Activated naive CD4-positive, alpha-beta T cell treated with anti-CD3 and anti-CD28 coated beads, Interleukin-2, amount 10 ng/mL, durations not matched to agents 7 days and 5 days (primary cell): ENCODE measurements around the gene DYSF.

Experiments used
- CTCF ChIA-PET: fragments of 350-600 bp; sonication (Branson Sonifier 250); formaldehyde crosslinking; loops from one replicate; lab custom pipeline; 2021; ENCODE audit warnings: antibody characterized with exemption; lab: Charles Lee
- DNase-seq: peaks from one replicate; pipeline ENCODE4 v3.0.0-alpha.2; 2020
- H3K27ac Mint-ChIP-seq: one replicate; pipeline ENCODE4 v1.8.0; 2021; ENCODE audit warnings: mild to moderate bottlenecking, moderate library complexity, mixed read lengths
- H3K27me3 Mint-ChIP-seq: one replicate; pipeline ENCODE4 v1.8.0; 2021; ENCODE audit warnings: mild to moderate bottlenecking, mixed read lengths
- H3K36me3 Mint-ChIP-seq: one replicate; pipeline ENCODE4 v1.8.0; 2021; ENCODE audit warnings: mixed read lengths
- H3K4me1 Mint-ChIP-seq: one replicate; pipeline ENCODE4 v1.8.0; 2021; ENCODE audit warnings: mixed read lengths
- H3K4me3 Mint-ChIP-seq: one replicate; pipeline ENCODE4 v1.8.0; 2021; ENCODE audit warnings: mild to moderate bottlenecking, moderate library complexity, mixed read lengths
- H3K9me3 Mint-ChIP-seq: one replicate; pipeline ENCODE4 v1.8.0; 2021; ENCODE audit warnings: mixed read lengths

Gene DYSF

DNA sequence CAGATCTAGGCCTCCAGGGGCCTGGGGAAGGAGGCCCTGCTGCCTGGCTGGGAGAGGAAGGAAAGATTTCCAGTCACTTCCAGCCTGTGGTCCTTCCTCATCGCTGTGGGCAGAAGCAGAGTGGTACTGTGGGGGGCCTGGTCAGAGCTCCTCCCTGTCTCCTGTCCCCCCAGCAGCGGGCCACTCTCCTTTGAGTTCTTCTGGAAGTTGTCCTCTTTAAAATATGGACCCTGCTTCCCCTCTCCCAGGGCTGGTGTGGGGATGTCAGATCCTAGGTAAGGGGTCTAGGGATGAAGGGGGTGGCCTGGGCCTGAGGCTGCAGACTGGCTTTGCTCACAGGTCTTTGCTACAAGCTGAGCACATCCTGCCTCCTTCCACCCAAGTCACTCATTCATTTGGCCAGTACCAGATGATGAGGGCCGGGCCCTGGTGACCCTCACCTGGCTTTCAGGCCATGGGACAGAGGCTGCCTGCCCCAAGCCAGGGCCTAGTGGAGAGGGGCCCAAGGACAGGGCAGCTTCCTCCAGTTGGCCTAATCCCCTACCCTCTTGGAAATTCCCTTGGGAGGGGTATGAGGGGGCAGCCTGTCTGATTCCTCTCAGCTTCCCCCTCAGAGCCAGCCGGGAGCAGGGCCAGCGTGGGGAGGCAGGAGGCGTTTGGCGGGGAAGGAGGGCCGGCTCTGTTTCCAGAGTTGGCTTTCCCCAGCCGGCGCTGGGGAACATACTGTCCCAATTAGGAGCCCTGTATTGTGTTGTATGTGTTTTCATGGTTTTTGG, 231.9 kb downstream of the DYSF start:
- Mint-ChIP-seq H3K36me3 (no peaks in the 10 kb centered on the region), H3K9me3 (no peaks in the 10 kb centered on the region), H3K27me3 (peaks cover 5% of the 10 kb centered on the region), H3K4me1 (no peaks in the 10 kb centered on the region), H3K27ac (no peak overlapping the region), H3K4me3 (no peak overlapping the region)
- no peak for DNase-seq
- CTCF ChIA-PET, result no interaction called here

GRCh38 chr2:71685941-71686611, 232.7 kb downstream of the DYSF start:
- H3K36me3 Mint-ChIP-seq, result no peaks in the 10 kb centered on the region
- peaks cover 8% of the 10 kb centered on the region for H3K27me3 Mint-ChIP-seq
- no peak overlapping the region for H3K27ac Mint-ChIP-seq
- no peak overlapping the region for H3K4me3 Mint-ChIP-seq
- CTCF ChIA-PET, result no interaction called here
- H3K9me3 Mint-ChIP-seq, result no peaks in the 10 kb centered on the region
- no peak for DNase-seq
- H3K4me1 Mint-ChIP-seq, result no peaks in the 10 kb centered on the region

DNA sequence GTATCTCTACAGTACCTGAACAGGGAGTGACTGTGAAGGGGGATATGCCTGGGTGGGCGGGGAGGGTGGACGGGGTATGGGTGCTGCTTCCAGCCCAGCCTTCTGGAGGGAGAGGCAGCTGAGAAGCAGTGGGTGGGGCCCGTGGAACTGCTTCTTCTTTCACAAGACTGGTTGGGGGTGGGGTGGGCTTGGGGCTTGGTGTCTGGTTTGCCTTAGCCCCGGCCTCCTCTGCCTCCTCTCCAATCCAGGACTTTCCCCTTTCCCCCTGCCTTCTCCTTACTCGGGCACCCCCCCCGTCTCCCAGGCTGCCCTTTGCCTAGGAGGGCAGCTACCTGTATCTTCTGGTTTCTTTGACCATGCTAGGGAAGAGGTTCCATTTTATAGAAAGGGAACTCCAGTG, 233.4 kb downstream of the DYSF start:
- DNase-seq, result no peak
- Mint-ChIP-seq H3K27me3 (peaks cover 9% of the 10 kb centered on the region), H3K9me3 (no peaks in the 10 kb centered on the region), H3K4me1 (no peaks in the 10 kb centered on the region), H3K4me3 (no peak overlapping the region), H3K27ac (no peak overlapping the region), H3K36me3 (no peaks in the 10 kb centered on the region)
- CTCF ChIA-PET, result no interaction called here

GRCh38 chr2:71687412-71687811, 234.1 kb downstream of the DYSF start:
- Mint-ChIP-seq H3K27me3 (peaks cover 15% of the 10 kb centered on the region), H3K4me3 (no peak overlapping the region), H3K4me1 (no peaks in the 10 kb centered on the region), H3K27ac (no peak overlapping the region), H3K9me3 (no peaks in the 10 kb centered on the region), H3K36me3 (no peaks in the 10 kb centered on the region)
- DNase-seq, result no peak
- CTCF ChIA-PET, result no interaction called here

- Mint-ChIP-seq H3K27ac (no peak overlapping the region), H3K4me1 (no peaks in the 10 kb centered on the region), H3K9me3 (no peaks in the 10 kb centered on the region), H3K4me3 (no peak overlapping the region), H3K36me3 (no peaks in the 10 kb centered on the region), H3K27me3 (peaks cover 18% of the 10 kb centered on the region)
- no peak for DNase-seq
- CTCF ChIA-PET, result no interaction called here
These were observed 235.2 kb downstream of the DYSF start for GRCh38 chr2:71688530-71688929.

GRCh38 chr2:71689393-71689792, 236.0 kb downstream of the DYSF start:
- Mint-ChIP-seq H3K27me3 (peaks cover 18% of the 10 kb centered on the region), H3K36me3 (no peaks in the 10 kb centered on the region), H3K4me1 (no peaks in the 10 kb centered on the region), H3K4me3 (no peak overlapping the region), H3K9me3 (no peaks in the 10 kb centered on the region), H3K27ac (no peak overlapping the region)
- DNase-seq, result no peak
- CTCF ChIA-PET, result no interaction called here

GRCh38 chr2:71689968-71690834, 236.8 kb downstream of the DYSF start:
- no peaks in the 10 kb centered on the region for H3K4me1 Mint-ChIP-seq
- H3K4me3 Mint-ChIP-seq, result no peak overlapping the region
- H3K27ac Mint-ChIP-seq, result no peak overlapping the region
- DNase-seq, result no peak
- H3K9me3 Mint-ChIP-seq, result no peaks in the 10 kb centered on the region
- CTCF ChIA-PET, result no interaction called here
- no peaks in the 10 kb centered on the region for H3K36me3 Mint-ChIP-seq
- peaks cover 18% of the 10 kb centered on the region for H3K27me3 Mint-ChIP-seq

GRCh38 chr2:71690876-71691475, 237.6 kb downstream of the DYSF start:
- CTCF ChIA-PET, result no interaction called here
- DNase-seq, result no peak
- Mint-ChIP-seq H3K36me3 (no peaks in the 10 kb centered on the region), H3K4me1 (no peaks in the 10 kb centered on the region), H3K9me3 (no peaks in the 10 kb centered on the region), H3K27me3 (peaks cover 18% of the 10 kb centered on the region), H3K27ac (no peak overlapping the region), H3K4me3 (no peak overlapping the region)

- Mint-ChIP-seq H3K36me3 (no peaks in the 10 kb centered on the region), H3K4me3 (no peak overlapping the region), H3K27ac (no peak overlapping the region), H3K27me3 (peaks cover 18% of the 10 kb centered on the region), H3K9me3 (no peaks in the 10 kb centered on the region), H3K4me1 (no peaks in the 10 kb centered on the region)
- CTCF ChIA-PET, result interaction anchor here (0.6 kb wide), 1 partner anchor 1234 kb away, joined by 3 read pairs; no protein-coding TSS in a partner anchor
- DNase-seq, result no peak
These were observed 238.5 kb downstream of the DYSF start for GRCh38 chr2:71691747-71692441.

DNA sequence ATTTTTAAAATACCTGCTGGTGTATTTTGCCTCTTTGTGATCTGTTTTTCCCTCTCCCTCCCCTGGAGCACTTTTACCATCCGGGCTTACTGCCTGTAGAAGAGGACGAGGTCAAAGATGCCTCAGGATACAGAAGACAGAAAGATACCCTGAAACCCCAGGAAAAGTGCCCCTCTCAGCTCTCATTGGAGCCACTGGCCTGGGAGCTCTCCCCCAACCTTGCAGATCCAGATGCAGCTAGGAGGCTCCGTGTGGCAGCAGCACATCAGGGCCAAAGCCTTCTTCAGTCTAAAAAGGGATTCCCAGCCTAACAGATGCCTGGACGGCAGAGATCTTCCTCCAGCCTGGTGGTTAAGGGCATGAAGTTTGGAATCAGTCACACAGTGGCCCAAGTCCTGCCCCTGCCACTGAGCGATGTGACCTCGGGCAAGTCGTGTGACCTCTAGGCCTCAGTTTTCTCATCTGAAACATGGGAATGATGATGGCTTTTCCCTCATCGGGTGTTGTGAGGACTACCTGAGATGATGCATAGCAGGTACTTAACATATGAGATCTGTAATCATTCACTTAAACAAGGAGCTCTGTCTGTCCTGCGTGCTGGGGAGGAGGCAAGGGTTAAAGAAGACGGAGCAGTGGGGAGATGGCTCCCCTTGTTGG, 239.4 kb downstream of the DYSF start:
- Mint-ChIP-seq H3K36me3 (no peaks in the 10 kb centered on the region), H3K27ac (no peak overlapping the region), H3K4me3 (no peak overlapping the region), H3K9me3 (no peaks in the 10 kb centered on the region), H3K27me3 (peaks cover 18% of the 10 kb centered on the region), H3K4me1 (no peaks in the 10 kb centered on the region)
- CTCF ChIA-PET, result no interaction called here
- DNase-seq, result no peak

DNA sequence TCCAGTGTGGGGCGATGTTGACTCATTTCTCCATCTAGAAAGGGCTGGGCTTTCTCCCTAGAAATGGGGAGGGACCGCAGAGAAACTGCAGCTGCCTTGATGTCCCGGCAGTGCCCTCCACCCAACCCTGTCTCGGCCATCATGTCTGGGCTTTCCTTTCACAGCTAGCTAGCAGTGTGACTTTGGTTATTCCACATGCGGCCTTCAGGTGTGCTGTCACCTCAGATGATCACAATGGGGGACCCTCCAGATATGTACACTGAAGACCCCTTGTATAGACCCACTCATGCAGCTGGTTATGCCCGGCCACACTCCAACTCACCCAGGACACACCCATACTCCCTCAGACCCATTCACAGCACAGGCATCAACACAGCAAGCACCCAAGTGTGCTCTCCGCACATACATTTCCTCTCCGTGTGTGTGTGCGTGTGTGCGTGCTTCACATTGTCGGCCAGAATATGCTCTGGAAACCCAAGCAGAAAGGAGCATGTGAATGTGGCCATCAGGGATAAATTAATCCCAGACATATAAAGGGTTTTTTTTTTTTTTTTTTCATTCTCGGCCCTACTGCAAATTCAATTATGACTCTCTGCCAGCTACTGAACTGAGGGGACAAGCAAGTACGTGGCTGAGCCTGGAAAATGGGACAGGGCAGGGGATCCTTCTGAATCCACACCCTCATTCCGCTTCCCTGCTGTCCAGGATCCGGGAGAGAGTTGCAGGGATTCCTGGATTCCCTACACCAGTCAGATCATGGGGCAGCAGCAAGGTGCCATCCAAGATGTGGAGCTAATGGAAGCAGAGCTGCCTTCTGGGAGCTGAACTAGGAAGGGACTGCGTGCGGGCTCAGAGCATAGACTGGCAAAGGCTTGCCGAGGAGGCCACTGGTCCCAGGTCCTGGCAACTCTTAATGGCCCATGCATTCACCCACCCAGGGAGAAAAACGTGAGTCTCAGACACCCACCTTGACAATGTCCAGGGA, 240.2 kb downstream of the DYSF start:
- Mint-ChIP-seq H3K9me3 (no peaks in the 10 kb centered on the region), H3K36me3 (no peaks in the 10 kb centered on the region), H3K27ac (no peak overlapping the region), H3K27me3 (peaks cover 15% of the 10 kb centered on the region), H3K4me1 (no peaks in the 10 kb centered on the region), H3K4me3 (no peak overlapping the region)
- DNase-seq, result no peak
- CTCF ChIA-PET, result no interaction called here

GRCh38 chr2:71694501-71695234, 241.3 kb downstream of the DYSF start:
- Mint-ChIP-seq H3K36me3 (no peaks in the 10 kb centered on the region), H3K27ac (no peak overlapping the region), H3K4me3 (no peak overlapping the region), H3K9me3 (no peaks in the 10 kb centered on the region), H3K27me3 (peaks cover 14% of the 10 kb centered on the region), H3K4me1 (no peaks in the 10 kb centered on the region)
- DNase-seq, result no peak
- CTCF ChIA-PET, result no interaction called here
